Right ventricle myocardium inferior (tissue), 1 donor: ENCODE data around the gene KLF6. TPM values are rescaled to one million over a fixed set of nuclear protein-coding genes. Genes with fewer than 3 reads are reported as not detected.
A peak's percentile ranks its signal among the peaks of the same experiment; 100 is the strongest.

Experiments used
- ATAC-seq: fragments of 200-7000 bp; cut with Tn5 transposase; one replicate; pipeline ENCODE4 v1.9.1; 2020; ENCODE audit warnings: mild to moderate bottlenecking, moderate library complexity
- DNase-seq: peaks from one replicate; pipeline ENCODE4 v3.0.0; 2021; ENCODE audit errors: missing footprints
- intact Hi-C: fragments of 100-400 bp; cut with DNase I; formaldehyde crosslinking; loops from one replicate; pipeline ENCODE4 v1.11.0; 2022
- total RNA-seq: library from RNA; stranded (reverse); fragmentation: NEBNext Ultra II Directional; extraction: Animal tissue kit (Norgen Biotek cat#: 25700); gene quantifications from one replicate; pipeline ENCODE4 v1.2.1, GENCODE V29; 2021
- donor health status: DM: no; HTN: yes; CAD: no; lungs with severe emphysema.

Gene KLF6
- total RNA-seq, 1 donor from 2014 or later, result 68.4 TPM

DNA sequence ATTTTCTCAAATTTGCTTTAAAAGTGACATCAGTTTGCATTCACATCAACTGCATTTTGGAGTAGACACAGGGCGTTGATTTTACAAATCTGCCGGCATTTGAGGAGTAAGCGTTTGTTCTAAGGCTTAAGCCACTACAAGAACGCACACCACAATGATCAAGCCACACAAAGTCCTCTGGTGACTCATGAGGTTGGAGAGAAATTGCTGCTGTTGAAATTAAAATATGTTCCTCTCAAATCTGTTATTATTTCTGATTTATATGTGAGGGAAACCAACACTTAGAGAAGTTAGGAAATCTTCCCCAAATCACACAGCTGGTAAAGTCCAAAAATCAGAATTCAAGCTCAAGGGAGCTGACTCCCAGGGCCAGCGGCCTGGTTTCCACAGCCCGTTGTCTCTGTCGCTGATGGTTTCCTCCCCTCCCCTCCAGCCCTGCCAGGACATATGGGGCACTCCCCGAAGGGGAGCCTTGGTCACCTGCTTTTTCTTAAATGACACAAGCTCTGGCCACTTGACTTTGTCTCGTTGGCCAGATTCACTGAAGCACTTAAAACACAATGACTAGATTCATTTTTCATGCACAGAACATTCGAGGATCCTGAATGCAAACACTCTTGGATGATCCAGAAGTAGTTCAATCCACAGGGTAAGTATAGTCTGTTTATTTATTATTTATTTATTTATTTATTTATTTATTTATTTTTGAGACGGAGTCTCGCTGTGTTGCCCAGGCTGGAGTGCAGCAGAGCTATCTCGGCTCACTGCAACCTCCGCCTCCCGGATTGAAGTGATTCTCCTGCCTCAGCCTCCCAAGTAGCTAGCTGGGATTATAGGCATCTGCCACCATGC, 29.2 kb upstream of the KLF6 start:
- no peak for DNase-seq
- no peak for ATAC-seq
- intact Hi-C loops, result no loop called here

DNA sequence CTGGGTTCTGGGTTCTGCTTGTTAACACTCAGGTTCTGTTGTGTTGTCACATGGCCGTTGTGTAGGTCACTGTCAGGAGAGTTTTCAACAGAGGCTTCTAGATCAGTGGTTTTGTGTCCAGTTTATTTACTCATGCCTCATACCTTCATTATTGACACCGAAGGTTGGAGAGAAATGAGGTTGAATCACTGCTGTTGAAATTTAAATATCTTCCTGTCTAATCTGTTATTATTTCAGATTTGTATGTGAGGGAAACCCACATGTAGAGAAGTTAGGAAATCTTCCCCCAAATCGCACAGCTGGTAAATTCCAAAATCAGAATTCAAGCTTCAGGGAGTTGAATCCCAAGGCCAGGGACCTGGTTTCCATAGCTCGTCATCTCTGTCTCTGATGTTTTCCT, 28.3 kb upstream of the KLF6 start:
- DNase-seq (no peak), ATAC-seq (no peak)
- intact Hi-C loops, result no loop called here

DNA sequence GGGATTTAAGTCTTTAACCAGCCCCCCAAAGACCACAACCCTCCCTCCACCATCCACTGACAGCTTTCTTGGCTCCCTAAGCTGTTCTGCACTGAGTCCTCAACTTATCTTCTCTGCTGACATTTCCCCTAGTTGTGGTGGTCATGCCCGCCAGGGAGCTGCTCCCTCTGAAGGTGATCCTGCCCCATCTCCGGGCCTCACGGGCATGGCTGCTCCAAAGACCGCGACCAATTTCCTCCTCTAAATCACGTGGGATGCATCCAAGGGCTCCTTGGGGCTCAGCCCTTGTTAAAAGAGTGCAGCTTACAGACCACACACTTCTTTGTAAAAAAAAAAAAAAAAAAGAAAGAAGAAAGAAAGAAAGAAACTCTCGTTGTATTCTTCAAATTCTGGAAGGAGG, 27.1 kb upstream of the KLF6 start:
- DNase-seq (no peak), ATAC-seq (peak; percentile 29)
- intact Hi-C loops, result no loop called here

DNA sequence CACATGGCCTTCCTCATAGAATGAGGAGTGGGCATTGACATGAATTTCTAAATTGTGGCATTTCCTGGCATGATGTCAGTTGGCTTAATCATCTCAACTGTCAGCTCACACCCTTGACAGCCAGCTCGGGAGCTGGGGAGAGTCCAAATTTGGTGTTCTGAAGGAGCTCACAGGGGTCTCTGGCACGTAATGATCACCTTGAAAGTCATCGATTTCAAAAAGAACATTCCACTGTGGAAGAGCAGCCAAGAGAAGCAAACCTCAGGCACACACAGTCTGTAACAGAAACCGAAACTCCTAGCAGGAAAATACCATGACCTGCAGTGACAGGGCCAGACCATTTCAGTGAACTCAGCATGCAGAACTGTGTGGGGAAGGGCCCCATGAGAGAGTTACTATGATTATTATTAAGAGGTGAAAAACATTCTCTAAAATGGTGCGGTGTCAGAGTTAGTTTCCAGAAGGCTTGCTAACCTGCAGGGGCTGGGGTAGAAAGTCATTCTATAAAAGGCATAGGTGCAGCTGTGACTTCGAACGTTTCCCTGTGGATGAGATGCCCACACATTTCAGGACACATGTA, 26.4 kb upstream of the KLF6 start:
- ATAC-seq (peak; percentile 76), DNase-seq (no peak)
- intact Hi-C loops, result loop anchor here (2.0 kb wide), 1 partner anchor 101 kb away; no protein-coding TSS in a partner anchor

DNA sequence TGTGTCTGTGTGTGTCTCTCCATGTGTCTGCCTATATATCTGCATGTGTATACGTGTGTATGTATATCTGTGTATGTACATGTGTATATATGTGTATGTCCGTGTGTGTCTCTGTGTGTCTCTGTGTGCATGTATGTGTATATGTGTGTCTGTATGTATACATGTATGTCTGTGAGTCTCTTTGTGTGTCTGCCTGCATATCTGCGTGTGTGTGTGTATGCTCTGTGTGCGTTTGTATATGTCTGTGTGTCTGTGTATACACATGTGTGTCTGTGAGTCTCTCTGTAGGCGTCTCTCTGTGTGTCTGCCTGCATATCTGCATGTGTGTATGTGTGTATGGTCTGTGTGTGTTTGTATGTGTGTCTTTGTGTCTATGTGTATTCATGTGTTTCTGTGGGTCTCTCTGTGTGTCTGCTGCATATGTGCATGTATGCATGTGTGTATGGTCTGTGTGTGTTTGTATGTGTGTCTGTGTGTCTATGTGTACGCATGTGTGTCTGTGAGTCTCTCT, 23.7 kb upstream of the KLF6 start:
- ATAC-seq (no peak), DNase-seq (no peak)
- intact Hi-C loops, result no loop called here

DNA sequence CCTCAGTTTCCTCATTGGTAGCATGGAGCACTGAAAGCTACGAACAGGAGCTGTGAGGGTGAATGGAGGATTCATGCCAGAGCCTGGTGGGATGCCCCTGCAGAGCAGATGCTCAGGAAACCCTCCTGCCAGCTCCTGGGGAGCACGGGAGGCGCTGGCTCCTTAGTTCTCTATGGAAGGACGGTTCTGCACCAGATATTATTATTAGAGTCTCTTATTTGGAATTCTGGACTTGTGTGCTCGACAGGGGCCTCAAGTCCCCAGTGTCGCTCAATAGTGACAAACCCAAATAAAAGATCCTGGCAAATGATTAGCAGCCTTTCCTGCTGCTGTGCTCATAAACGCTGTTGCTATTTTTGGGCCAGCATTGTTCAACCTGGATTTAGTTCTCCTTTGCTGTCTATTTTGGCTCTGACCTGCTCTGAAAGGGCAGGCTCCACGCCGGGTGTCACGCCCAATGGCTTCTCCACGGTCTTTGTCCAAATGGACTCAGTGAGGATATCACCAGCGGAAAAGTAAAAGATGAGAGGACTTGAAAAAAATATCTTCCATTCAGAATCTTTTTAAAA, 23.0 kb upstream of the KLF6 start:
- intact Hi-C loops, result loop anchor here (2.0 kb wide), 1 partner anchor 853 kb away; no protein-coding TSS in a partner anchor
- DNase-seq, result no peak
- peak; percentile 51 for ATAC-seq

DNA sequence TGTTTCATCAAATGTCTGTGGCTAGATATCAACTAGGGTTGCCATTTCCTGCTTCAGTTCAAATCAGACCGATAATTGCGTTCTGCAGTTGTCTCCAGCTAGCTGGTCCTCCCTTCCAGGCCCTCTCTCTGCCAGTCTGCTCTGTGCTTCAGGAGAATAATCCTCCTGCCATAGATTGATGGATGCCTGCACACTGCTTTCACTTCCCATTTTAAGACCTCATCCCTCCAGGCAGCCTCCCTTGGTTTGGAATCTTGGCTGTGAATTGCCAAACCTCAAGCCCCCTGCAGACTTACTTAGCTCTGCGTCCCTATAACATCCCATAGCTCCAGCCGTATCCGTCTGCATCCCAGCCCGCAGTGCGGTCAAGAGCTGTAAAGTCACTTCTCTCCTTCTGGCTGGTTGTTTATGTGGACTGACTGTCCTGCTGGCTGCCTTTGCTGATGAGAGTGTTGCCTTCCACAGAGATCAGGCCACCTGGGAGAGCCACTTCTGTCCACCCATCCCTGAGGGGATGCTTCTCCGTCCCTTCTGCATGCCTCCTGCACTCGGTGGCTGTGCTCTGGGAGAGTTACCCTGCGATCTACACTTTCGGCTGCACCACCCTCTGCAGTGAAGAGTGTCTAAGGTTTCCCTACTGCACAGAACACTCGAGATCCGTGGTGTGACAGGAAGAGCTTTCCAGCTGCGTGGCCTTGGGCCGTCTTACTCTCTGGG, 22.4 kb upstream of the KLF6 start:
- intact Hi-C loops, result loop anchor here (2.0 kb wide), 1 partner anchor 853 kb away; no protein-coding TSS in a partner anchor
- ATAC-seq (no peak), DNase-seq (no peak)

DNA sequence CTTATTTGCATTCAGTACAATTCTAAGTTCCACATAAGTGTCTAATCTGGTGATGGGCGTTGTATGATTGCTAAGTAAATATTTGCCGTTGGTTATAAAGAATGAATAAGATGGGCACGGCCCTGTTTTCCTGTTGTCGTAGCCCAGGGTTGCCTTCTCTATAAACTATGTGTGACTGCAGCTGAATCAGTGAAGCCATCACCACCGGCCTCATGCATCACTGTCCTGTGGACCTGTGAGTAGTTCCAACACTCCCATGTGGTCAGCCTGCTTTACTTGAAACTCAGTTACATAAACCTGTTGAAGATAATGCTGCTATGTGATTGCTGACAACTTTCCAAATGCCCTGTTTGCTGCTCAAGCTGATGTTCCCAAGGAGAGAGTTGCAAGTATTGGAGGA, 21.6 kb upstream of the KLF6 start:
- intact Hi-C loops, result loop anchor here (2.0 kb wide), 1 partner anchor 854 kb away; no protein-coding TSS in a partner anchor
- ATAC-seq (no peak), DNase-seq (no peak)

DNA sequence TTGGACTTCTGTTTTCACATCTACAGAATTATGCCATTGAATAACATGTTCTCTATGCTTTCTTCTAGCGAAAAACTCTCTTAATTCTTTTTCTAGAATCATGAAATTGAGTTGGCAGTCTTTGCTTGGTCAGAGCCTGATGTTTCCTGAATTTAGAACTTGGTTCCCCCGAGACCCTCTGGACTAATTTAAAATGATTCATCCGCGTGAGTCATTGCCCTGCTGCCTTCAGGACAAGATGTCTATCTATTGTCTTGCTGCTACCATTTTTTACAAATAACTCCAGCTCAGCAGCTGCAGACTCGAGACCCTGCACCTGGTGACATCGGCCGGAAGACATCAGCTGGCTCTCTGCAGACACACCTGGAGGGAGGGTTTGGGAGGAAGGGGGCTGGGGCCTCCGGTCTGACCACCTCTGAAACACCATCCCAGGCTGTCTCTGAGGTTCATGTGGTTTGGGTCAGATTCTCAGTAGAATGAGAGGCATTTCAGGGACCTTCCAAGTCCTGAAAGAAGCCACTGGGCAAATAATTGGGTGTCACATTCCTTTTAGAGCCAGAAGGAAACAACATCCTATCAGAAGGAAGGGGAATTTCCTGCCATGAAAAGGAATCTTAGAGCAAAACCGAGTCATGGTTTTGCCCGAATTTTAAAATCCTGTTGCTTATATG, 20.9 kb upstream of the KLF6 start:
- ATAC-seq (peak; percentile 31), DNase-seq (no peak)
- intact Hi-C loops, result loop anchor here (2.0 kb wide), 1 partner anchor 855 kb away; no protein-coding TSS in a partner anchor

DNA sequence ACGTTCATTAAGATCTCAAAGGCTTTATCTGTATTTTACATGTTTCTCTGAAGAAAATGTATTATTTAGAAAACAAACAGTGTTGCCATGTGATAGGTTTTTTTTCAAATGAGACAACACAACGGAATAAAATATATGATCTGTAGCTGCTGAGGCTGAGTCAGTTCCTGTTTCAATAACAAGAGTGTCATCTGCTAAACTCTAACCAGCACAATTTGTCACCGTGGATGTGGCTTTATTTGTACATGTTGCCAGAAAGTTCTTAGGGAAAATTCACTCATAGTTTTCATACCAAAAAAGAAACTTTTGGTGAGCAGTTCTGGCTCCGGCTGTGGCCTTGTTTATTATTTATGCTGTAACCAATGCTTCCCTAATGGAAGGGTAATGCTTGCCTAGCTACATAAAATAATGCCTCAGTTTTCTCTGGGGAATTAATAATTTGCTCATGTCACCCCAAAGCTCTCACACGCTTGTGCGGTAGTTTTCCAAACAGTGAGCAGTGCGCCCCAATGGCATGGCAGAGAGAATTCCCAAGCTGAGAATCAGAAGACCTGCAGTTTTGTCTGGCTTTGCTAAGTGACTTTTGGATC, 20.3 kb upstream of the KLF6 start:
- ATAC-seq, result no peak
- DNase-seq, result no peak
- intact Hi-C loops, result no loop called here

DNA sequence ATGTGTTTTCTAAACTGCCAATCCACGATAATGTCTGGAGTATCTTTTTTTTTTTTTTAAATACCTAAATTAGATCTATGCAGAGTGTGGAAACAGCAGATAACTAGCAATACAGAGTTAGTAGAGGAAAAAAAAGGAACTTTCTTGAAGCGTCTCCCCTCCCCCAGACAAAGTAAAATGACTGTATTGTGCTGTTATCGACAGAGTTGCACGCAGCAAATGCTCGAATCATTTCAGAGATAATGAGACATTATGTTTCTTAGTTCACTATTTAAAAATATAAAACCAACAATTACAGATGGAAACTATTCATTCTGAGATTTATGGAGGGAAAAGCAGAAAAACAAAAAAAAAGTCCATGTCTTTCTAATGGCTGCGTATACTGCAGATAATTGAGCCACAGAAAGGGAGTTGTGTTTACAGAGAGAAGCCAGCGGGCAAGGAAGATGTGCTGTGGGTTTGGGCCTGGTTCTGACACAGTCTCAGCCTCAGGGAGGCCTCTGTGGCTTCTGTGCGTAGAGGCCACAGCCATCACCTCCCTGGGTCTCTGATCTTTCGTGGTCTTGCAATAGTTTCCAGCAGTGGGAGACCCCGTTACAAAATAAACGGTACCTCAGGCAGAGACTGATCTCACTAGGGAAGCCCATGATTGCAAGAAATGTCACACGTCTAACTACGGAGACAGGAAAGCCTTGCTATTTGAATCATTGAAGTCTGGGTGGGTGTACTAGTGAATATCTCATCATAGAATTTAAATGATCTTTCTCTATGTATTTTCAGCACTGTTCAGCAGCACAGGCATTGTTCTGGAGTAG, 19.1 kb upstream of the KLF6 start:
- ATAC-seq (no peak), DNase-seq (no peak)
- intact Hi-C loops, result no loop called here

DNA sequence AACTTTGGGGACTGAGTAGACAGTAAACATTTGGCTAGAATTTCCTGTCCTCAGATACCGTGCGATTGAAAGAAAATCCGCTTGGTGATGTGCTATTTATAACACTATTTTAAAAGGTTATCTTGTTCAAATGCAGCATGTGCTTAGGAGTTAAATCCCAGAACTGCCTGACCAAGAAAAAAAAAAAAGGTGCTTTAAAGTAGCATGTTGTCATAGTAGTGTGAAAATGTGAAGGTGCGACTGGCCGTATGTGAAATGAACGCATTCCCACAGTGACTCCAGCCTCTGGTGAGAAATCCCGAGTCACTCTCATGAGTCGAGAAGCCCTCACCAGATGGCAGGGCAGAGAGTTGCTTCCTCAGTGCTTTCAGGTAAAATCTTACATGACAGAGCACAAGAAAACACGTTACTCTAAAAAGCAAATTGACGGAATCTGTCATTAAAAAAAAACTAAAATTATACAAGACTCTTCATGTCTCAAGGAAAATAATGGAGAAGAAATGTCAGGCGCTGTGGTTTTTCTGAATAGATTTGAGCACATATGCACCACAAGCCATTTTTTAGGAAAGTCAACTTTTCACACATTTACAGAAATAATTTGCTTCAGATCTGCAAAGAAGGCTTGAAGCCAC, 18.4 kb upstream of the KLF6 start:
- DNase-seq, result no peak
- ATAC-seq, result peak; percentile 14
- intact Hi-C loops, result no loop called here

DNA sequence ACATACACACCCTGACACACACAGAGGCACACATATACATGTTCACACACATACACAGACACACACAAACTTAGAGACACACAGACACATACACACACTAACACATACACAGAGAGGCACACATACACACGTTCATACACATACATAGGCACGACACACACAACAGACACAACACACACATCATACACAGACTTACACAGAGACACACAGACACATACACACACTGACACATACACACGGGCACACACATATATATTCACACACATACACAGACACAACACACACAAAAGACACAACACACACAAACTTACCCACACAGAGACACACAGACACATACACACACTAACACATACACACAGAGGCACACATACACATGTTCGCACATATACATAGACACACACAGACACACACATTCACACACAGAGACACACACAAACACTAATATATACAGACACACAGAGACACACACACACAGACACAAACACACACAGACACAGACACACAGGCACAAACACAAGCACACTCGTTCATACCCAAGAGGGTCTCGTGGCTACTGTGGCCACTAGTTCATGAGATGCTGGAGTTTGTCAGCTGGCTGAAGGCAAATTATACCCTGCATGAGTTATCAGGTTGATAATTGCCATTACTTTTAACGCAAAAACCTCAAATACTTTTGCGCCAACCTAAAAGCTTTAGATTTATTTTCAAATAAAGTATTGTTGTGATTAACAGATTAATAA, 17.7 kb upstream of the KLF6 start:
- ATAC-seq (no peak), DNase-seq (no peak)
- intact Hi-C loops, result no loop called here

DNA sequence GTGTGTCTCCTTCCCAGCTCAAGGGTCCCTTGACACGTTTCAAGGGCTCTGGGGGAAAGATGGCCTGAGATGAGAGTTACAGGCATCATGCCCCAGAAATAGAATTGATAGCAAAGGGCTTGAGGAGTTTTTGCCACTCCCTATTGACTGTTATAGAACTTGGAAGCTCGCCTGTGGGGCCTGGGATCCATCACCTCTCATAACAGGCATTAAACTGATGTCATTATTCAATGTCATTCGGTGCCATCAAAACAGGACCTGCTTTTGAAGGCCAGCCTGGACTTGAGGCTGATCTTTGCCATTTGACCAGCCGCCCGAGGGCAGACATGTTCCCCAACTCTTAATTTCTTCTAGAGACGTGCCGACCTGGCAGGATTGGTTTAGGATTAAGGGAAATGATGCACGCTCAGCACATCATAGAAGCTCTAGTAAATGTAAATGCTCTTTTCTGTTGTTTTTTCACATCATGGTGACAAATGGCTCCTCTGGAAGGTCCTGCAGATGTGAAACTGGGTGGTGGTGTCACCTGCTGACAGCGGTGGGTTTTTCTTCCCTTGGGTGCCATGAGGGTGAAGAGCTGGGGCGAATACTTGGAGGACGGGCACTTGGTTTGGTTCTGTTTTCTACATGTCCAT, 16.7 kb upstream of the KLF6 start:
- intact Hi-C loops, result loop anchor here (2.0 kb wide), 1 partner anchor 15 kb away; no protein-coding TSS in a partner anchor
- DNase-seq (peak; percentile 74), ATAC-seq (peak; percentile 72)

DNA sequence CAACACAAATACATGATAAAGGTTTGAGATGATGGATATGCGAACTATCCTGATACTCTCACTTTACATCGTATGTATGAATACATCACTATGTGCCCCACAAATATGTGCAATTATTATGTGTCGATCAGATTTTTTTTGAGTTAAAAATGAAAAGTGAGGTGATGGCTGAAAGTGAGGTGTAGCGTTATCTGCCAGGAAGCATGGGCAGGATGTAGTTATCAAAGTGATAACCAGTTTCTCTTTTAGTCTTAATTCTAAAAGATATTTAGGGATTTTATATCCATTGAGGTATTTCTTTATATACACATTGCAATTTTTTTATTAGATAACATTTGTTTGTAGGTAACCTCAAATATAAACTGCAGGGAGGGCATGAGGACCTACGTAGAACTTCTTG, 15.6 kb upstream of the KLF6 start:
- ATAC-seq, result no peak
- no peak for DNase-seq
- intact Hi-C loops, result loop anchor here (2.0 kb wide), 1 partner anchor 14 kb away; no protein-coding TSS in a partner anchor

DNA sequence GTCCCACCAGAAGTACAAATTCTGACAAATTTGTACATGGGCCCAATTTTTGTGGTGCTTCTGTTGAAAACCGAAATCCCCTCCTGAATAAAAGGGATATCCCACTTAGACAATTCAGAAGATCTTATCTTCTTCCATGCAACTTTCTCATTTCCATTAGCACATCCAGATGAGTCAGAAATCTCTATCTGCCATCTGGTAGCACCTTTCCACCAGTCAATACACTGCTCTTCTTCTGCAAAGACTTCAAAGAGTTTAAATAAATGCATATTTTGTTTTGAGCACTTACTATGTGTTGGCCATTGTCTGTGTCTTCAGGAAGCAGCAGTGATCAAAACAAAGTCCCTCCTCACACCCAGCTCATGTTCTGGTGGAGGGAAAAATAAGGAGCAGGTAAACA, 12.7 kb upstream of the KLF6 start:
- ATAC-seq (no peak), DNase-seq (no peak)
- intact Hi-C loops, result no loop called here
